HEK293 (cell line): ENCODE results near the gene GRN.

Experiments used
- CTCF ChIP-seq: fragments of 450-650 bp; formaldehyde crosslinking; IDR thresholded peaks from 2 replicates; pipeline ENCODE4 v1.5.1; 2016; ENCODE audit warnings: missing biosample characterization, missing genetic modification characterization
- KLF17 ChIP-seq: fragments of 450-650 bp; formaldehyde crosslinking; IDR thresholded peaks from 2 replicates; pipeline ENCODE4 v1.5.1; 2016; ENCODE audit warnings: missing biosample characterization, missing genetic modification characterization
- KLF8 ChIP-seq: fragments of 450-650 bp; formaldehyde crosslinking; IDR thresholded peaks from 2 replicates; pipeline ENCODE4 v1.5.1; 2016; ENCODE audit warnings: missing biosample characterization, missing genetic modification characterization
- SP7 ChIP-seq: fragments of 450-650 bp; formaldehyde crosslinking; IDR thresholded peaks from 2 replicates; pipeline ENCODE4 v1.5.1; 2016; ENCODE audit warnings: missing biosample characterization, missing genetic modification characterization
- ZBTB10 ChIP-seq: fragments of 450-650 bp; formaldehyde crosslinking; IDR thresholded peaks from 2 replicates; pipeline ENCODE4 v1.5.1; 2016; ENCODE audit warnings: missing biosample characterization, missing genetic modification characterization
- ZBTB8A ChIP-seq: fragments of 450-650 bp; formaldehyde crosslinking; IDR thresholded peaks from 2 replicates; pipeline ENCODE4 v1.5.1; 2016; ENCODE audit warnings: missing biosample characterization, missing genetic modification characterization
- ZNF248 ChIP-seq: fragments of 450-650 bp; formaldehyde crosslinking; IDR thresholded peaks from 2 replicates; pipeline ENCODE4 v1.5.1; 2017; ENCODE audit warnings: missing biosample characterization, missing genetic modification characterization
- ZNF398 ChIP-seq: fragments of 450-650 bp; formaldehyde crosslinking; IDR thresholded peaks from 2 replicates; pipeline ENCODE4 v1.5.1; 2017; ENCODE audit warnings: missing biosample characterization, missing genetic modification characterization
- ZNF660 ChIP-seq: fragments of 450-650 bp; IDR thresholded peaks from 2 replicates; pipeline ENCODE4 v1.5.1; 2018; ENCODE audit warnings: missing biosample characterization, mild to moderate bottlenecking, missing genetic modification characterization
- ZNF670 ChIP-seq: fragments of 450-650 bp; formaldehyde crosslinking; IDR thresholded peaks from 2 replicates; pipeline ENCODE4 v1.5.1; 2016; ENCODE audit warnings: missing biosample characterization, missing genetic modification characterization, low read depth
- ZNF768 ChIP-seq: fragments of 450-650 bp; formaldehyde crosslinking; IDR thresholded peaks from 2 replicates; pipeline ENCODE4 v1.5.1; 2018; ENCODE audit warnings: missing biosample characterization, mild to moderate bottlenecking, missing genetic modification characterization
- ZSCAN18 ChIP-seq: fragments of 450-650 bp; formaldehyde crosslinking; IDR thresholded peaks from 2 replicates; pipeline ENCODE4 v1.5.1; 2016; ENCODE audit warnings: missing biosample characterization, missing genetic modification characterization
- ZSCAN30 ChIP-seq: fragments of 450-650 bp; IDR thresholded peaks from 2 replicates; pipeline ENCODE4 v1.5.1; 2018; ENCODE audit warnings: missing biosample characterization, mild to moderate bottlenecking, missing genetic modification characterization, moderate library complexity
- ZSCAN5A ChIP-seq: fragments of 450-650 bp; formaldehyde crosslinking; IDR thresholded peaks from 2 replicates; pipeline ENCODE4 v1.5.1; 2016; ENCODE audit warnings: missing biosample characterization, missing genetic modification characterization

GRCh38 chr17:44352828-44353671, 7.9 kb downstream of the GRN start:
- TF ChIP-seq ZBTB8A (tag by site-specific recombination) (no peak), ZNF768 (tag by site-specific recombination) (no peak), SP7 (tag by site-specific recombination) (no peak), KLF8 (no peak), KLF17 (tag by site-specific recombination) (no peak), ZBTB10 (tag by site-specific recombination) (no peak), ZSCAN30 (tag by site-specific recombination) (no peak), CTCF (tag by site-specific recombination) (no peak), ZNF660 (tag by site-specific recombination) (no peak), ZSCAN18 (tag by site-specific recombination) (no peak), ZSCAN5A (tag by site-specific recombination) (no peak), ZNF248 (no peak), ZNF670 (no peak), ZNF398 (no peak)
